NCI-H2081 (cell line): Measurements from ENCODE around the gene TBCD.

ENCODE experiments used
- DNase-seq, 2 experiments: peaks; one replicate each; lab custom pipeline; 2025; lab: John Stamatoyannopoulos, UW

TBCD gene

GRCh38 chr17:82832881-82833475 is 81.1 kb downstream of the TBCD start:
- DNase-seq, result no peak

DNA sequence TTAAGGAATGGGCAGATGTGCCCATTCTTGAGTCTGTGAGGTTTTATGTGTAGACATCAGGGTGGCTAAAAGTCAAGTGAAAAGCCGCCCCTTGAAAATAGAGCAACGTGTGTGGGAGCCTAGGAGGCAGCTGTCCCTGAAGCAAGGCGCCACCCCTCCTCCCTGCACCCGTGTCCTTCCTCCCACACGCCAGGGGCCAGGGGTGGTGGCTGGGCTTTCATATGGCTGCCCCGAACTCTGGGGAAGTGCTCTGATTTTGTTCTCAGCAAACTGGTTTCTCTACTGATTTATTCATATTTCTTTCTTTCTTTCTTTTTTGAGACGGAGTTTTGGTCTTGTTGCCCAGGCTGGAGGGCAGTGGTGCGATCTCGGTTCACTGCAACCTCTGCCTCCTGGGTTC is 83.3 kb downstream of the TBCD start:
- no peak for DNase-seq

- no peak for DNase-seq
Measured at GRCh38 chr17:82835766-82836512, 84.1 kb downstream of the TBCD start.

DNA sequence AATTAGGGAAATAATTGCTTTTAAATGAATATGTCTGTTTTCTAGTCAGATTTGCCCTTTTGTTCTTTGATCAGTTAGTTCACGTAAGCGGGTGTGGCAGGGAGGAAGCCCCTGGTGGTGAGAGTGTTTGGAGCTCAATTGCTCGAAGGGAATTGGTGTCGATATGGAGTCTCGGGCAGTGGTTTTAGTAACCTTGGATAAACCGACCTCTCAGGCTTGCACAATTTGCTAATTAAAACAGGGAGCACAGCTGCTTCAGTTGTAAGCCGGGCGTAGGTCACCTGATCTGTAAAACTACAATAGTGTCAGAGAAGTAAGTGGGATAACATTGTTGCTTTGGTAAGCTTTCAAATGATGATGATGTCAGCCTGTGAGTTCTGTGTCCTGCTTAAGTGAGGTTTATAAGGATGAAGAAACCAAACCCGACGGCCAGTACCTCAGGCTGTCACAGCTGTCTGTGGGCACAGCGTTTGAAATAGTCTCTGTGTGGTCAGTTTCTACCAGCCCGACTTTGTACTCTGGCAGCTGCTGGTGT is 85.0 kb downstream of the TBCD start:
- DNase-seq, result no peak

GRCh38 chr17:82837586-82838320 is 85.9 kb downstream of the TBCD start:
- peak; percentile 8 to 33 for DNase-seq

GRCh38 chr17:82838386-82839063 is 86.7 kb downstream of the TBCD start:
- DNase-seq, result peak in 1 of 2 experiments; percentile 20

- DNase-seq, result no peak
Measured at GRCh38 chr17:82839617-82840292, 87.9 kb downstream of the TBCD start, which contains the start of gene ZNF750. Gene ZNF750 (minus strand): TSS chr17:82840022. CDS start chr17:82832454, 7,568 bp downstream.

- no peak for DNase-seq
Measured at GRCh38 chr17:82840431-82840831, 88.6 kb downstream of the TBCD start.

DNA sequence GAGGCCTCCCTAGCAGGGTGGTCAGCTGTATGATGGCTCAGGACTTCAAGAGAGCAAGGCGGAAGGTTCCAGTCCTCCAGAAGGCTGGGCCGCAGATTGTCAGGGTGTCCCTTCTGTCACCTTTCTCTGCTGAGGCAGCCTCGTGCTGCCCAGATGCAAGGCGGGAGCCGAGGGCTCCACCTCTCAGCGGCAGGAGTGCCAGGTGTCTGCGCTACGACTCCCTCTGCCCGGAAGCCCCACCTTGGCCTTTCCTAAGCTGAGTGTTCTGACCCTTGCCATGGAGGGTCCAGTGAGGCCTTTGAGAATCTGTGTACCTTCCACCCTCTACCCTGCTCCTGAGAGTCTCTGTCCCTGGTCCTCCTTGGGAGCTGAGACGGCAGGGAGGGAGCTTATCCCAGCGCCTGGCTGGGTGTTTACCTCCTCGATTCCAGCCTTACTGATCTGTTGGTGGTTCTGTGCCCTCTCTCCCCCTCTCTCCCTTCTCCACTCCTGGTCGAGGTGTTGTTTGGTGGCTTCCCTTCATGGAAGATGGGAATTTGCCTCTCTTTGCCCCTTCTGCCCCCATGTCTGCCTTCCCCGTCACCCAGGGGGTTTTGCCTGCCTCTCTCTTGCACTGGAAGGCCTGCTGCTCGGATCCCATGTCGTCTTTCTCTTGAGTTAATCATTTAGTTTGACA is 90.2 kb downstream of the TBCD start:
- no peak for DNase-seq

- DNase-seq, result no peak
Measured at GRCh38 chr17:82843904-82844680, 92.2 kb downstream of the TBCD start.

GRCh38 chr17:82844796-82845162 is 92.9 kb downstream of the TBCD start:
- peak in 1 of 2 experiments; percentile 24 for DNase-seq

GRCh38 chr17:82845163-82845807 is 93.4 kb downstream of the TBCD start:
- no peak for DNase-seq

DNA sequence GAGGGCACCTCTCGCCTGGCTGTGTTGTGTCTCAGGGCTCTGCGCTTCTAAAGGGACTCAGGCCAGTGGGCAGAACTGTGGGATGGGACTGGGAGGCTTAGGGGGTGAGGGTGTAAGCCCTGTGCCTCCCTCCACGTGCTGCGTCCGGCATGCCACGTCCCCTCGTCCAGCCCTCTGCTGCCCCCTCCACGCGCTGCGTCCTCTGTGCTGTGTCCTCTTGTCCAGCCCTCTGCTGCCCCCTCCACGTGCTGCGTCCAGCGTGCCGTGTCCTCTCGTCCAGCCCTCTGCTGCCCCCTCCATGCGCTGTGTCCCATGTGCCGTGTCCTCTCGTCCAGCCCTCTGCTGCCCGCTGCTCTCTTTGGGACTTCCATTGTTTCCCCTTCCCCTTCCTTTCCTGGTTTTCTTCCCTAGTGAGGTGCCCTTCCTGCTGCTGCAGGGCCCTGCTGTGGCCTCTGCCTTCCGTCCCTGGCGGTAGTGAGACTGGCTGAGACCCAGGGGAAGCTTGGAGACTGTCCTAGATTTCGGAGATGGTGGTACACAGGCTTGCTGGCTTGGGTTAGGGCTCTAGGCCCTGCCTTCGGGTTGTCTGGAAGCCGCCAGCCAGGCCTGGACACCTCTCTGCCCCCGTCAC is 94.3 kb downstream of the TBCD start:
- DNase-seq, result no peak

- peak in 1 of 2 experiments; percentile 40 for DNase-seq
Measured at GRCh38 chr17:82848022-82848592, 96.2 kb downstream of the TBCD start.

DNA sequence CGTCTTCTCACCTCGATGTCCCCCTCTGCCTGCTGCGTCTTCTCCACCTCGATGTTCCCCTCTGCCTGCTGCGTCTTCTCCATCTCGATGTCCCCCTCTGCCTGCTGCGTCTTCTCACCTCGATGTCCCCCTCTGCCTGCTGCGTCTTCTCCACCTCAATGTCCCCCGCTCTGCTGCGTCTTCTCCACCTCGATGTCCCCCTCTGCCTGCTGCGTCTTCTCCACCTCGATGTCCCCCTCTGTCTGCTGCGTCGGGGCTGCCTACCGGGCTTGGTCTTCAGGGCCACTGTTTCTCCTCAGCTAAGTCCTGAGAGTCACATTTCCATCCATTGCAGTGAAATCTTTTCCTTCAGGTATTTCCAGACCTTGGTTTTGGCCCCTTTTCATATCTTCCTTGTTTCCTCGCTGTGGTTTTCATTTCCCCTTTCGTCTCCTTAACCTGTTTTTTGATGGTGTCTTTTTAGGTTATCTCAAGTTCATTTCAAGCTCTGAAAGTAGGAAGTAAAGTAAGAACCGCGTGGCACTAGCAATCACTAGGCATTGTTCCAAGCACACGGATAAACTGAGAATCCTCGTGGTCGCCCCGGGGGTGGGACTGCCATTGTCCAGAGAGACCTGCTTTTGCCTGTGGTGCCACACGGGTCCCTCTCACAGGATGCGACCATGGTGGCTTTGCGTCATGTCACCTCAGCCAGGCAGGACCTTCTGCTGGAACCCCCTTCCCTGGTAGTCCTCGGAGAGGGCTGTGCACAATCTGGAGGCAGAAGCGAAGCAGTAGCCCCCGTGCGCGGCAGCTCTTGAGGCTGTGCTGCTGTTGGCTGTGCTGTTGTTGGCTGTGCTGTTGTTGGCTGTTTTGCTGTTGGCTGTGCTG is 97.4 kb downstream of the TBCD start:
- no peak for DNase-seq

DNA sequence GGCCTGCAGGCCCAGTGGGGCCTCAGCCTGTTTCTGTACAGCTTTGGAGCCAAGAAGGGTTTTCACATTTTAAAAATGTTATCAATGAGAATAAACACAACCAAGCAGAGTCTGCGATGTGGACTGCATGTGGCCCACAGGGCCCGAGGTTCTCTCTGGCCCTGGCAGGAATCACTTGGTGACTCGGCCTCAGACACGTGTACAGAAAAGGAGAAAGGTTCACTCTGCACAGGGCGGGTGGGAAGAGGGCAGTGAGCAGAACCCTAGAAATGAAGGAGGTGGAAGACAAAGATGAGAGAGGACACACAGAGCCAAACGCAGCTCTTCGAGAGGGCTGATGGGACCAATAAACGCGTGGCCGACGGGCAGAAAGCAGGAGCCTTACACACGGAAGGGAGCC is 99.5 kb downstream of the TBCD start:
- DNase-seq, result no peak

GRCh38 chr17:82854226-82854625 is 102.4 kb downstream of the TBCD start:
- DNase-seq, result no peak

- DNase-seq, result no peak
Measured at GRCh38 chr17:82856361-82856760, 104.5 kb downstream of the TBCD start.
